Jurkat, Clone E6-1 (cell line): ENCODE measurements around the gene GOLGA6L10.
"Not testable (repeated sequence)": the region's sequence is repeated elsewhere in the genome, so short reads cannot be mapped to it uniquely, and the experiment has no call there.

Experiments
- DNase-seq: peaks from one replicate; pipeline ENCODE4 v3.0.0-alpha.2; 2011; ENCODE audit warnings: low read depth, low spot score
- H3K4me3 ChIP-seq: 2 replicates; pipeline ENCODE4 v1.5.1; 2011; ENCODE audit warnings: mild to moderate bottlenecking, low read length, control low read depth, moderate library complexity

Gene GOLGA6L10

GRCh38 chr15:82345176-82345575 lies 4.1 kb downstream of the GOLGA6L10 start:
- H3K4me3 ChIP-seq, DNase-seq: not testable (repeated sequence)

GRCh38 chr15:82344421-82344820 lies 4.9 kb downstream of the GOLGA6L10 start:
- DNase-seq, H3K4me3 ChIP-seq: not testable (repeated sequence)

- not testable (repeated sequence) for DNase-seq, H3K4me3 ChIP-seq
Observed at GRCh38 chr15:82343851-82344250, 5.4 kb downstream of the GOLGA6L10 start.

GRCh38 chr15:82342632-82343374 lies 6.5 kb downstream of the GOLGA6L10 start:
- not testable (repeated sequence) for DNase-seq, H3K4me3 ChIP-seq

GRCh38 chr15:82338573-82338972 lies 10.7 kb downstream of the GOLGA6L10 start:
- DNase-seq, H3K4me3 ChIP-seq: not testable (repeated sequence)

- DNase-seq, H3K4me3 ChIP-seq: not testable (repeated sequence)
Observed at GRCh38 chr15:82338053-82338452, 11.2 kb downstream of the GOLGA6L10 start.

GRCh38 chr15:82337051-82337450 lies 12.2 kb downstream of the GOLGA6L10 start:
- DNase-seq, H3K4me3 ChIP-seq: not testable (repeated sequence)

GRCh38 chr15:82336180-82336647 lies 13.1 kb downstream of the GOLGA6L10 start:
- not testable (repeated sequence) for DNase-seq, H3K4me3 ChIP-seq

GRCh38 chr15:82335006-82335405 lies 14.3 kb downstream of the GOLGA6L10 start:
- H3K4me3 ChIP-seq, DNase-seq: not testable (repeated sequence)

- not testable (repeated sequence) for DNase-seq, H3K4me3 ChIP-seq
Observed at GRCh38 chr15:82334554-82334932, 14.7 kb downstream of the GOLGA6L10 start.

- not testable (repeated sequence) for H3K4me3 ChIP-seq, DNase-seq
Observed at GRCh38 chr15:82333603-82334553, 15.4 kb downstream of the GOLGA6L10 start.

GRCh38 chr15:82332711-82333602 lies 16.3 kb downstream of the GOLGA6L10 start:
- not testable (repeated sequence) for H3K4me3 ChIP-seq, DNase-seq

- not testable (repeated sequence) for DNase-seq, H3K4me3 ChIP-seq
Observed at GRCh38 chr15:82331576-82332304, 17.5 kb downstream of the GOLGA6L10 start.

GRCh38 chr15:82330921-82331320 lies 18.4 kb downstream of the GOLGA6L10 start:
- DNase-seq = not testable (repeated sequence)

GRCh38 chr15:82329039-82329438 lies 20.2 kb downstream of the GOLGA6L10 start:
- not testable (repeated sequence) for DNase-seq, H3K4me3 ChIP-seq

More at GRCh38 chr15:82330921-82331320, 18.4 kb downstream of the GOLGA6L10 start:
- H3K4me3 ChIP-seq = not testable (repeated sequence)

- not testable (repeated sequence) for H3K4me3 ChIP-seq, DNase-seq
Observed at GRCh38 chr15:82327372-82327771, 21.9 kb downstream of the GOLGA6L10 start.

- H3K4me3 ChIP-seq, DNase-seq: not testable (repeated sequence)
Observed at GRCh38 chr15:82326896-82327295, 22.4 kb downstream of the GOLGA6L10 start.

GRCh38 chr15:82325646-82326045 lies 23.6 kb downstream of the GOLGA6L10 start:
- H3K4me3 ChIP-seq, DNase-seq: not testable (repeated sequence)
